Gastrocnemius medialis (tissue), 4 donors: ENCODE results near the gene TRIO. TPM values are rescaled to one million over a fixed set of nuclear protein-coding genes. Genes with fewer than 3 reads are reported as not detected.

Experiments
- ATAC-seq, 2 donors: fragments of 150-250 bp; one replicate each; pipeline ENCODE4 v1.9.1; 2016
- DNase-seq, 2 donors: peaks; one replicate each; pipeline ENCODE4 v3.0.0-alpha.2; 2019
- H3K27ac ChIP-seq, 4 donors: fragments of 200-600 bp; sonication (generic); 1 replicate in 1 of 4; 2 replicates in 3 of 4; pipeline ENCODE4 v1.5.1; 2016 to 2018; ENCODE audit warnings: mild to moderate bottlenecking in 2 of 4, moderate library complexity in 1 of 4
- H3K27me3 ChIP-seq, 3 donors: fragments of 200-600 bp; sonication (generic) in 2 of 3; 1 replicate in 1 of 3; 2 replicates in 2 of 3; pipeline versions ENCODE4 v1.5.1 to v1.6.0; 2016 to 2019; ENCODE audit warnings: mild to moderate bottlenecking in 1 of 3, moderate library complexity in 1 of 3
- H3K36me3 ChIP-seq, 2 donors: fragments of 200-600 bp; sonication (generic) in 1 of 2; one replicate each; pipeline ENCODE4 v1.5.1; 2017 to 2018
- H3K4me1 ChIP-seq, 2 donors: fragments of 200-600 bp; sonication (generic) in 1 of 2; one replicate each; pipeline ENCODE4 v1.5.1; 2016 to 2017; ENCODE audit warnings: mild to moderate bottlenecking in 2 of 2
- H3K4me3 ChIP-seq, 4 donors: fragments of 200-600 bp; sonication (generic) in 3 of 4; 1 replicate in 1 of 4; 2 replicates in 3 of 4; pipeline ENCODE4 v1.5.1; 2016 to 2019; ENCODE audit warnings: mild to moderate bottlenecking in 2 of 4
- H3K9me3 ChIP-seq, 3 donors: fragments of 200-600 bp; sonication (generic) in 2 of 3; 1 replicate in 1 of 3; 2 replicates in 2 of 3; pipeline ENCODE4 v1.5.1; 2016 to 2019
- POLR2A ChIP-seq, 2 donors: fragments of 450-650 bp; IDR thresholded peaks; one replicate each; pipeline ENCODE4 v1.6.1; 2017; ENCODE audit warnings: antibody characterized with exemption in 2 of 2, mild to moderate bottlenecking in 2 of 2, moderate library complexity in 2 of 2
- in situ Hi-C, 4 donors: fragments of 200-750 bp; cut with MboI; loops; one replicate each; pipeline versions ENCODE4 v1.15.0 to v1.8.0; 2017; ENCODE audit warnings: low sequenced_read_pairs in 4 of 4
- intact Hi-C: fragments of 100-400 bp; cut with DNase I; formaldehyde crosslinking; loops from one replicate; pipeline ENCODE4 v1.15.1; 2023; ENCODE audit warnings: low total_unique reads
- total RNA-seq, 4 donors: library from RNA; depleted of rRNA; stranded (reverse); fragments of >200 nt; gene quantifications; one replicate each; pipeline versions ENCODE4 v1.1.0 to v1.2.3, GENCODE V29; 2016
- TF ChIP-seq, protein P1 (sequence below), 5 experiments: fragments of 450-650 bp in 3 of 5; fragments of 200-600 bp in 2 of 5; sonication (generic) in 2 of 5; IDR thresholded peaks in 4 of 5; conservative IDR thresholded peaks in 1 of 5; 1 replicate in 4 of 5; 2 replicates in 1 of 5; pipeline ENCODE4 v1.5.1; 2016 to 2019; ENCODE audit warnings: antibody characterized with exemption in 5 of 5, mild to moderate bottlenecking in 3 of 5, moderate library complexity in 3 of 5

Gene TRIO
- total RNA-seq, 4 donors from 2014 or later = 31.5 to 57.5 (median 50.4) TPM

DNA sequence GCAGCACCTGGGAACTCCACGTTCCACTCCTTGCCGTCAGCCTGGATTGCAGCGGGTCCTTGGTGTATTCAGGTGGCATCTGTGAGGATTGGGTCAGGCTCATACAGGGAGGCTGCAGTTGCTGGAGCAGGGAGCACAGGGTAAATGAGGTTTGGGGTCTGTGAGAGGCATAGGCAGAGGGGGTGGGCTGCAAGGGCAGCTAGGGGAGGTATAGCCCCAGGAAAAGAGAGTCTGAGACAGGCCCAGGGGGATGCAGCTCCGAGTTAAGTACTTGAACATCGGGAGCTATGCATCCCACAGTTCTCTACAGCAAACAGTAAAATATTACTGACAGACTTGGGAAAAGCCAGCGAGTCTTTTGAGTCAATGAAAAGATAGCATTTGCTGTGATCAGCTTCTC is 101.6 kb downstream of the TRIO start:
- no peaks in the 10 kb centered on the region for H3K36me3 ChIP-seq
- H3K4me3 ChIP-seq = peak overlapping the region in 2 of 4 donors; percentile 1 to 7
- intact Hi-C loops (no loop called here), in situ Hi-C loops (no loop called here)
- TF ChIP-seq POLR2A (IDR thresholded peaks at IDR 0.05) = no peak
- TF ChIP-seq, protein P1, sequence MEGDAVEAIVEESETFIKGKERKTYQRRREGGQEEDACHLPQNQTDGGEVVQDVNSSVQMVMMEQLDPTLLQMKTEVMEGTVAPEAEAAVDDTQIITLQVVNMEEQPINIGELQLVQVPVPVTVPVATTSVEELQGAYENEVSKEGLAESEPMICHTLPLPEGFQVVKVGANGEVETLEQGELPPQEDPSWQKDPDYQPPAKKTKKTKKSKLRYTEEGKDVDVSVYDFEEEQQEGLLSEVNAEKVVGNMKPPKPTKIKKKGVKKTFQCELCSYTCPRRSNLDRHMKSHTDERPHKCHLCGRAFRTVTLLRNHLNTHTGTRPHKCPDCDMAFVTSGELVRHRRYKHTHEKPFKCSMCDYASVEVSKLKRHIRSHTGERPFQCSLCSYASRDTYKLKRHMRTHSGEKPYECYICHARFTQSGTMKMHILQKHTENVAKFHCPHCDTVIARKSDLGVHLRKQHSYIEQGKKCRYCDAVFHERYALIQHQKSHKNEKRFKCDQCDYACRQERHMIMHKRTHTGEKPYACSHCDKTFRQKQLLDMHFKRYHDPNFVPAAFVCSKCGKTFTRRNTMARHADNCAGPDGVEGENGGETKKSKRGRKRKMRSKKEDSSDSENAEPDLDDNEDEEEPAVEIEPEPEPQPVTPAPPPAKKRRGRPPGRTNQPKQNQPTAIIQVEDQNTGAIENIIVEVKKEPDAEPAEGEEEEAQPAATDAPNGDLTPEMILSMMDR (IDR thresholded peaks at IDR 0.05 in 4 of 5, conservative IDR thresholded peaks at IDR 0.05 in 1 of 5) = no peak
- peak overlapping the region in 3 of 4 donors; percentile 40 to 64 (median 56) for H3K27ac ChIP-seq
- no peak for ATAC-seq
- no peak for DNase-seq
- no peaks in the 10 kb centered on the region for H3K27me3 ChIP-seq
- peaks cover 64 to 78% of the 10 kb centered on the region in 2 donors for H3K4me1 ChIP-seq
- H3K9me3 ChIP-seq = no peaks in the 10 kb centered on the region

DNA sequence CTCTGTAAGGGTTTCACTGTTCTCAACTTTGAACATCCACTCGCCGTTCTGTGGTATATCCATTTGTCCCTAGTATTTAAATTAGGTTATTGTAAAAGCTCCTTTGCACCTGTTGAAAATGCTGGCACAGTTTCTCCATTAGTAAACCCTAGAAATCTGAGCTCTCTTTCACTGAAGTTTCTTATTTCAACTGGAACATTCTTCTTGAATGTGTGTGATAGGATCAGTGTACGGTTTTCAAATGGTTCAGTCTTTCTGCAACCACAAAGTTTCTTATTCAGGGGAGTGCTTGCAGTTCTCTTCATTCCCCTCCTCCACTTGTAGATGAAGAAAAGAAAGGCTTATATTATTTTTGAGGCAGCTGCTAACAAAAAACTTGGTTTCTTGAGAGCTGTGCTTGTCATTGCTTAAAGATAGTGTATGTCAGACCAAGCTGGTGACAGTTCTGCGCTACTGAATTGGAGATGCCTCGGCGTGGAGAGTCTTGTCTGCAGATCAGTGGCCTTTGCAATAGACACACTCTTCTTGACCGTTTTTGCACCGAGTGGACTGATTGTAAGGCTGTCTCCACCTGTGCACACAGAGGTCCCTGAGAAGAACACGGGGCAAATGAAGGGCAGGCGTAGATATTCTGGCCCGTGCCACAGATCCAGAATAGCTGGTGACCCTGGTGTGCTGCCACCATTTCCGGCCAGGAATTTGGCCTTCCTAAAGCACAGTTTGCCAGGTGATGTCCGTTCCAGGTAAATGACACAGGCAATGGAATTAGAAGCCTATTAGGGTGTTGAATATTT is 102.2 kb downstream of the TRIO start:
- in situ Hi-C loops (no loop called here), intact Hi-C loops (no loop called here)
- H3K36me3 ChIP-seq = no peaks in the 10 kb centered on the region
- no peaks in the 10 kb centered on the region for H3K27me3 ChIP-seq
- DNase-seq (no peak), ATAC-seq (peak; percentile 75 to 91)
- H3K4me1 ChIP-seq = peaks cover 70 to 81% of the 10 kb centered on the region in 2 donors
- peak overlapping the region; percentile 22 to 64 (median 52) for H3K27ac ChIP-seq
- no peak for TF ChIP-seq POLR2A (IDR thresholded peaks at IDR 0.05)
- TF ChIP-seq, protein P1 (IDR thresholded peaks at IDR 0.05 in 4 of 5, conservative IDR thresholded peaks at IDR 0.05 in 1 of 5) = no peak
- peak overlapping the region in 2 of 4 donors; percentile 1 to 7 for H3K4me3 ChIP-seq
- no peaks in the 10 kb centered on the region for H3K9me3 ChIP-seq

- no peaks in the 10 kb centered on the region for H3K9me3 ChIP-seq
- DNase-seq (no peak), ATAC-seq (no peak)
- intact Hi-C loops (no loop called here), in situ Hi-C loops (no loop called here)
- H3K27ac ChIP-seq = peak overlapping the region in 1 of 4 donors; percentile 13
- peaks cover 78 to 79% of the 10 kb centered on the region in 2 donors for H3K4me1 ChIP-seq
- H3K36me3 ChIP-seq = no peaks in the 10 kb centered on the region
- no peak for TF ChIP-seq POLR2A (IDR thresholded peaks at IDR 0.05)
- TF ChIP-seq, protein P1 (IDR thresholded peaks at IDR 0.05 in 4 of 5, conservative IDR thresholded peaks at IDR 0.05 in 1 of 5) = no peak
- H3K4me3 ChIP-seq = no peak overlapping the region
- no peaks in the 10 kb centered on the region for H3K27me3 ChIP-seq
Observed at GRCh38 chr5:14246350-14247053, 103.4 kb downstream of the TRIO start.

- no peak overlapping the region for H3K27ac ChIP-seq
- H3K27me3 ChIP-seq = no peaks in the 10 kb centered on the region
- H3K4me1 ChIP-seq = peaks cover 74 to 75% of the 10 kb centered on the region in 2 donors
- DNase-seq = no peak
- no peak for TF ChIP-seq POLR2A (IDR thresholded peaks at IDR 0.05)
- TF ChIP-seq, protein P1 (IDR thresholded peaks at IDR 0.05 in 4 of 5, conservative IDR thresholded peaks at IDR 0.05 in 1 of 5) = no peak
- ATAC-seq = no peak
- in situ Hi-C loops = no loop called here
- no peaks in the 10 kb centered on the region for H3K9me3 ChIP-seq
- intact Hi-C loops = no loop called here
- H3K4me3 ChIP-seq = no peak overlapping the region
- H3K36me3 ChIP-seq = no peaks in the 10 kb centered on the region
Observed at GRCh38 chr5:14247054-14247386, 103.9 kb downstream of the TRIO start.
